GM23338 (cell line): ENCODE results near the gene PHACTR2. TPM values are rescaled to one million over a fixed set of nuclear protein-coding genes. Genes with fewer than 3 reads are reported as not detected.
"Not testable (repeated sequence)": the region's sequence is repeated elsewhere in the genome, so short reads cannot be mapped to it uniquely, and the experiment has no call there.

Experiments
- ATAC-seq: fragments of 200-7000 bp; cut with Tn5 transposase; 3 replicates; pipeline ENCODE4 v1.9.1; 2020
- DNase-seq: peaks from one replicate; pipeline ENCODE4 v3.0.0-alpha.2; 2015; ENCODE audit warnings: low spot score
- H2AFZ ChIP-seq: fragments of 200-600 bp; sonication (generic); 2 replicates; pipeline ENCODE4 v1.8.0; 2016; ENCODE audit warnings: antibody characterized with exemption, mild to moderate bottlenecking, moderate library complexity
- H3F3A ChIP-seq: fragments of 200-600 bp; sonication (generic); replicated peaks from 2 replicates; pipeline ENCODE4 v1.8.0; 2017; ENCODE audit warnings: antibody characterized with exemption, mixed run types, low read depth
- H3K27ac ChIP-seq: fragments of 200-600 bp; sonication (generic); 2 replicates; pipeline ENCODE4 v1.6.1; 2016; ENCODE audit warnings: low read depth
- H3K27me3 ChIP-seq: fragments of 200-600 bp; sonication (generic); 2 replicates; pipeline ENCODE4 v1.8.0; 2016; ENCODE audit warnings: mild to moderate bottlenecking, mixed run types, moderate library complexity; ENCODE audit not compliant: insufficient read depth
- H3K36me3 ChIP-seq: fragments of 200-600 bp; sonication (generic); 2 replicates; pipeline ENCODE4 v1.8.0; 2016; ENCODE audit warnings: mild to moderate bottlenecking; ENCODE audit not compliant: insufficient read depth
- H3K4me1 ChIP-seq: fragments of 200-600 bp; sonication (generic); 2 replicates; pipeline ENCODE4 v1.8.0; 2016; ENCODE audit warnings: mild to moderate bottlenecking, moderate library complexity; ENCODE audit not compliant: insufficient read depth
- H3K4me2 ChIP-seq: fragments of 200-600 bp; sonication (generic); 2 replicates; pipeline ENCODE4 v1.7.1; 2017; ENCODE audit warnings: mixed run types
- H3K4me3 ChIP-seq: fragments of 200-600 bp; sonication (generic); 2 replicates; pipeline ENCODE4 v1.6.1; 2016; ENCODE audit warnings: mixed run types
- H3K79me2 ChIP-seq: fragments of 200-600 bp; sonication (generic); replicated peaks from 2 replicates; pipeline ENCODE4 v1.8.0; 2017; ENCODE audit warnings: mild to moderate bottlenecking; ENCODE audit not compliant: insufficient read depth
- H3K9me2 ChIP-seq: fragments of 200-600 bp; sonication (generic); 2 replicates; pipeline ENCODE4 v1.8.0; 2017; ENCODE audit not compliant: insufficient read depth
- H4K20me1 ChIP-seq: fragments of 200-600 bp; sonication (generic); replicated peaks from 2 replicates; pipeline ENCODE4 v1.8.0; 2017; ENCODE audit warnings: mild to moderate bottlenecking; ENCODE audit not compliant: insufficient read depth
- H3K27ac Mint-ChIP-seq: 2 replicates; pipeline ENCODE4 v1.8.0; 2020; ENCODE audit warnings: inconsistent platforms, mild to moderate bottlenecking, moderate library complexity, mixed read lengths
- H3K27me3 Mint-ChIP-seq: 3 replicates; pipeline ENCODE4 v1.8.0; 2022; ENCODE audit warnings: low read depth, mild to moderate bottlenecking, moderate library complexity, mixed read lengths, inconsistent platforms; ENCODE audit not compliant: insufficient read depth, poor library complexity
- H3K36me3 Mint-ChIP-seq: 3 replicates; pipeline ENCODE4 v1.8.0; 2021; ENCODE audit warnings: low read depth, mild to moderate bottlenecking, inconsistent platforms, moderate library complexity, mixed read lengths
- H3K4me1 Mint-ChIP-seq: 3 replicates; pipeline ENCODE4 v1.8.0; 2020; ENCODE audit warnings: mild to moderate bottlenecking, inconsistent platforms, mixed read lengths
- H3K4me3 Mint-ChIP-seq: 3 replicates; pipeline ENCODE4 v1.8.0; 2021; ENCODE audit warnings: moderate library complexity, mild to moderate bottlenecking, inconsistent platforms, mixed read lengths
- H3K9me3 Mint-ChIP-seq: 3 replicates; pipeline ENCODE4 v1.8.0; 2020; ENCODE audit warnings: moderate library complexity, mild to moderate bottlenecking, inconsistent platforms, mixed read lengths
- EZH2 ChIP-seq: fragments of 200-600 bp; sonication (generic); IDR thresholded peaks from one replicate; pipeline ENCODE4 v1.8.0; 2017; ENCODE audit warnings: antibody characterized with exemption, mild to moderate bottlenecking, low read depth; ENCODE audit not compliant: unreplicated experiment
- EZH2phosphoT487 ChIP-seq: fragments of 200-600 bp; sonication (generic); IDR thresholded peaks from one replicate; pipeline ENCODE4 v1.8.1; 2018; ENCODE audit warnings: antibody characterized with exemption; ENCODE audit not compliant: unreplicated experiment
- JUNB ChIP-seq: IDR thresholded peaks from one replicate; pipeline ENCODE4 v1.6.1; 2016; ENCODE audit warnings: antibody characterized with exemption; ENCODE audit not compliant: unreplicated experiment
- NANOG ChIP-seq: IDR thresholded peaks from 2 replicates; pipeline ENCODE4 v1.6.1; 2016; ENCODE audit warnings: antibody characterized with exemption, borderline replicate concordance
- STAT1 ChIP-seq: IDR thresholded peaks from one replicate; pipeline ENCODE4 v1.6.1; 2016; ENCODE audit warnings: antibody characterized with exemption; ENCODE audit not compliant: unreplicated experiment
- ZNF114 ChIP-seq: fragments of 250-450 bp; sonication (Bioruptor Pico); IDR thresholded peaks from 2 replicates; pipeline ENCODE4 v1.5.0; 2020; ENCODE audit warnings: mild to moderate bottlenecking, moderate library complexity
- ZNF331 ChIP-seq: fragments of 250-450 bp; sonication (Bioruptor Pico); IDR thresholded peaks from 2 replicates; pipeline ENCODE4 v1.5.0; 2020; ENCODE audit warnings: low read depth, mild to moderate bottlenecking, moderate library complexity
- polyA plus RNA-seq: library from polyadenylated mRNA; unstranded; fragments of >200 nt; fragmentation: Nextera tagmentation; extraction: Ambion mirVana; gene quantifications from 2 replicates; pipeline ENCODE4 v1.2.1, GENCODE V29; 2016
- total RNA-seq: library from RNA; depleted of rRNA; stranded (reverse); fragments of >200 nt; shearing (Covaris generic); gene quantifications from 2 replicates; pipeline ENCODE4 v1.2.3, GENCODE V29; 2014
- TF ChIP-seq, protein P1 (sequence below): IDR thresholded peaks from one replicate; pipeline ENCODE4 v1.6.1; 2018; ENCODE audit warnings: antibody characterized with exemption; ENCODE audit not compliant: unreplicated experiment

Gene PHACTR2
- total and polyA plus RNA-seq, 2 experiments from 2014 or later, result 67.7 to 105 TPM

DNA sequence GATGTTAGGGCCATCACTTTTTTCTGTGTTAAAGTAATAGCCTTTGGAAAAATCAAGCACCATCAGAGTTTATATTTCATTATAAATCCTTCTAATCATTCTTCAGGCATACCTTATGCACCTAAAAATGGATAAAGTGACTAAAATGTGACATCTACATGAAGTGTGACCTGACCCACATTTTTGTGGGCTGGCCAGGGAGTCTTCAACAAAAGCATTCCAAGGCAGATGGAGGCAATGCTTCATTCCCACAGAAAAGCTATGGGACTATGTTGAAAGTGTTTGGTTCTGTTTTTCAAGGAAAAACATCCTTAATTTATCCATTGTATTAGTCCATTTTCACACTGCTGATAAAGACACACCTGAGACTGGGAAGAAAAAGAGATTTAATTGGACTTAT is 106.6 kb downstream of the PHACTR2 start:
- H3K79me2 ChIP-seq, result no peaks in the 10 kb centered on the region; the same call in 1 of the 2 replicates
- peaks cover 49% of the 10 kb centered on the region for H3K36me3 Mint-ChIP-seq
- H3K27ac Mint-ChIP-seq, result no peak overlapping the region

GRCh38 chr6:143786371-143786770 is 108.6 kb downstream of the PHACTR2 start:
- not testable (repeated sequence) for H3K4me3 Mint-ChIP-seq, H4K20me1 ChIP-seq, H3K4me1 ChIP-seq, H2AFZ ChIP-seq, H3K9me2 ChIP-seq, H3K27me3 ChIP-seq, H3F3A ChIP-seq, H3K79me2 ChIP-seq, DNase-seq, H3K27me3 Mint-ChIP-seq, H3K27ac ChIP-seq, ATAC-seq, H3K4me1 Mint-ChIP-seq, H3K27ac Mint-ChIP-seq, H3K4me2 ChIP-seq, H3K4me3 ChIP-seq
- Mint-ChIP-seq H3K9me3 (peaks cover 32% of the 10 kb centered on the region), H3K36me3 (peaks cover 66% of the 10 kb centered on the region)
- H3K36me3 ChIP-seq, result peaks cover 37% of the 10 kb centered on the region

More for the DNA sequence above, 106.6 kb downstream of the PHACTR2 start:
- Histone ChIP-seq H3K4me2 (no peak overlapping the region), H4K20me1 (no peaks in the 10 kb centered on the region), H3K4me3 (no peak overlapping the region), H3K27ac (no peak overlapping the region), H3K27me3 (no peaks in the 10 kb centered on the region), H3K36me3 (peaks cover 26% of the 10 kb centered on the region), H2AFZ (no peak overlapping the region), H3F3A (no peaks in the 10 kb centered on the region), H3K9me2 (0 out of 2 replicates have a peak, but pooled peaks cover 2% of the 10 kb centered on the region), H3K4me1 (no peaks in the 10 kb centered on the region)
- TF ChIP-seq, protein P1, sequence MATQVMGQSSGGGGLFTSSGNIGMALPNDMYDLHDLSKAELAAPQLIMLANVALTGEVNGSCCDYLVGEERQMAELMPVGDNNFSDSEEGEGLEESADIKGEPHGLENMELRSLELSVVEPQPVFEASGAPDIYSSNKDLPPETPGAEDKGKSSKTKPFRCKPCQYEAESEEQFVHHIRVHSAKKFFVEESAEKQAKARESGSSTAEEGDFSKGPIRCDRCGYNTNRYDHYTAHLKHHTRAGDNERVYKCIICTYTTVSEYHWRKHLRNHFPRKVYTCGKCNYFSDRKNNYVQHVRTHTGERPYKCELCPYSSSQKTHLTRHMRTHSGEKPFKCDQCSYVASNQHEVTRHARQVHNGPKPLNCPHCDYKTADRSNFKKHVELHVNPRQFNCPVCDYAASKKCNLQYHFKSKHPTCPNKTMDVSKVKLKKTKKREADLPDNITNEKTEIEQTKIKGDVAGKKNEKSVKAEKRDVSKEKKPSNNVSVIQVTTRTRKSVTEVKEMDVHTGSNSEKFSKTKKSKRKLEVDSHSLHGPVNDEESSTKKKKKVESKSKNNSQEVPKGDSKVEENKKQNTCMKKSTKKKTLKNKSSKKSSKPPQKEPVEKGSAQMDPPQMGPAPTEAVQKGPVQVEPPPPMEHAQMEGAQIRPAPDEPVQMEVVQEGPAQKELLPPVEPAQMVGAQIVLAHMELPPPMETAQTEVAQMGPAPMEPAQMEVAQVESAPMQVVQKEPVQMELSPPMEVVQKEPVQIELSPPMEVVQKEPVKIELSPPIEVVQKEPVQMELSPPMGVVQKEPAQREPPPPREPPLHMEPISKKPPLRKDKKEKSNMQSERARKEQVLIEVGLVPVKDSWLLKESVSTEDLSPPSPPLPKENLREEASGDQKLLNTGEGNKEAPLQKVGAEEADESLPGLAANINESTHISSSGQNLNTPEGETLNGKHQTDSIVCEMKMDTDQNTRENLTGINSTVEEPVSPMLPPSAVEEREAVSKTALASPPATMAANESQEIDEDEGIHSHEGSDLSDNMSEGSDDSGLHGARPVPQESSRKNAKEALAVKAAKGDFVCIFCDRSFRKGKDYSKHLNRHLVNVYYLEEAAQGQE, result no peak
- TF ChIP-seq EZH2 (no peak), EZH2phosphoT487 (no peak), ZNF114 (CRISPR knock-in tag) (no peak), JUNB (no peak)
- H3K9me3 Mint-ChIP-seq, result peaks cover 32% of the 10 kb centered on the region
- ATAC-seq (no peak), DNase-seq (no peak)
- no peaks in the 10 kb centered on the region for H3K4me1 Mint-ChIP-seq
- peaks cover 4% of the 10 kb centered on the region for H3K27me3 Mint-ChIP-seq
- no peak overlapping the region for H3K4me3 Mint-ChIP-seq

GRCh38 chr6:143792402-143793279 is 114.9 kb downstream of the PHACTR2 start:
- Histone ChIP-seq H2AFZ (no peak overlapping the region), H3K27ac (no peak overlapping the region), H4K20me1 (no peaks in the 10 kb centered on the region), H3K79me2 (peaks cover 2% of the 10 kb centered on the region), H3K36me3 (peaks cover 19% of the 10 kb centered on the region), H3K27me3 (no peaks in the 10 kb centered on the region), H3K9me2 (peaks cover 3% of the 10 kb centered on the region; the same call in 1 of the 2 replicates), H3K4me3 (no peak overlapping the region), H3K4me1 (no peaks in the 10 kb centered on the region), H3F3A (no peaks in the 10 kb centered on the region), H3K4me2 (no peak overlapping the region)
- Mint-ChIP-seq H3K36me3 (peaks cover 64% of the 10 kb centered on the region), H3K4me1 (no peaks in the 10 kb centered on the region), H3K9me3 (peaks cover 11% of the 10 kb centered on the region; the same call in 2 of the 3 replicates), H3K27ac (no peak overlapping the region), H3K27me3 (peaks cover 2% of the 10 kb centered on the region), H3K4me3 (no peak overlapping the region)
- ATAC-seq (no peak), DNase-seq (no peak)
- TF ChIP-seq ZNF331, result peak; percentile 63
- TF ChIP-seq NANOG, result no peak
- TF ChIP-seq JUNB, result no peak
- no peak for TF ChIP-seq STAT1
